MM.1S (cell line): Measurements from ENCODE around the gene LINGO1.

Experiments
- EZH2 ChIP-seq: fragments of 300-600 bp; sonication (generic); optimal IDR thresholded peaks from 2 replicates; pipeline ENCODE3; 2017; ENCODE audit warnings: low read depth, mild to moderate bottlenecking, antibody characterized with exemption, low read length, mixed read lengths
- EZH2phosphoT487 ChIP-seq: fragments of 300-600 bp; sonication (generic); IDR thresholded peaks from 2 replicates; pipeline ENCODE4 v1.6.1; 2018; ENCODE audit warnings: antibody characterized with exemption, low read length
- TF ChIP-seq, protein P1 (sequence below): fragments of 300-600 bp; sonication (generic); IDR thresholded peaks from 2 replicates; pipeline ENCODE4 v1.5.1; 2016; ENCODE audit warnings: antibody characterized with exemption, low read length, mixed read lengths

DNA sequence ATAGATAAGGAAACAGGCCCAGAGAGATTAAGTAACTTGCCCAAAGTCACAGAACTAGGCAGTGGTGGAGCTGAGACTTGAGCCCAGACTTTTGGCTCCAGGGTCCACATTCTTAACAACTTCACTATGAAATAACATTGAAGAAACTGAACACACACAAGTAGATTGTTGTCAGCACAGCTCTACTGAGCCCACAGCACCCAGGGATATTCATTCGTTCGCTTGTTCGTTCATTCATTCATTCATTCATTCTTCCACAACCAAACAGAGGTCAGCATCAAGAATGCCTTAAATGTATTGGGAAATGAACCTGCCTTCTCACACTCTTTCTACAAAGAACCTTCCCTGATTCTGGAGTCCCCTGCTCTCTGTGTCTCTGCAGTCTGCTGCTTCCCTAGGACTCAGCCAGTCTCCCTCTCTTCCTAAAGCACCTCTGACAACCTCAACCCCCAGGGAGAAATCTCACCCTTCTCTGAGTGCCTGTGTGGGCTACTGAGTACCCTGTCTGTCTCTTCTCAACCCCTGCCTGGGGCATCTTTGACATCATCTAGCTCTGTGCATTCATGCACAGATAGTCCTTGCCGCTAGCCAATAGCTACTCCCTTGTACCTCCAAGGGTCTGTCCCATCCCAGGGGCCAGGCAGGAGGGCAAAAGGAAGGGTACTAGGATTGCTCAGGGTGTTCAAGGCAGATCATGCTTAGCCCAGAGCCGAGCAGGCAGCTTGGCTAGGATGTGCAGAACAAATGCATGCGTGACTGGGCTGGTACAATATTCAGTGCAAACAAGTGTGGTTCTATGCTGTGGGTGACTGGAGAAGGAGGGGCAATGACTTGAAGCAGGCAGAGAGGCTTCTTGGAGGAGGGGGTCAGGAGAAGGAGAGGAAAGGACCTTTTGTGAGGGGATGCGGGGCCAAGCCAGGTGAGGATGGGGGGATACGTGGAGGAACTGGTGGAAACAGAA lies 3.4 kb downstream of the LINGO1 start:
- TF ChIP-seq, protein P1, sequence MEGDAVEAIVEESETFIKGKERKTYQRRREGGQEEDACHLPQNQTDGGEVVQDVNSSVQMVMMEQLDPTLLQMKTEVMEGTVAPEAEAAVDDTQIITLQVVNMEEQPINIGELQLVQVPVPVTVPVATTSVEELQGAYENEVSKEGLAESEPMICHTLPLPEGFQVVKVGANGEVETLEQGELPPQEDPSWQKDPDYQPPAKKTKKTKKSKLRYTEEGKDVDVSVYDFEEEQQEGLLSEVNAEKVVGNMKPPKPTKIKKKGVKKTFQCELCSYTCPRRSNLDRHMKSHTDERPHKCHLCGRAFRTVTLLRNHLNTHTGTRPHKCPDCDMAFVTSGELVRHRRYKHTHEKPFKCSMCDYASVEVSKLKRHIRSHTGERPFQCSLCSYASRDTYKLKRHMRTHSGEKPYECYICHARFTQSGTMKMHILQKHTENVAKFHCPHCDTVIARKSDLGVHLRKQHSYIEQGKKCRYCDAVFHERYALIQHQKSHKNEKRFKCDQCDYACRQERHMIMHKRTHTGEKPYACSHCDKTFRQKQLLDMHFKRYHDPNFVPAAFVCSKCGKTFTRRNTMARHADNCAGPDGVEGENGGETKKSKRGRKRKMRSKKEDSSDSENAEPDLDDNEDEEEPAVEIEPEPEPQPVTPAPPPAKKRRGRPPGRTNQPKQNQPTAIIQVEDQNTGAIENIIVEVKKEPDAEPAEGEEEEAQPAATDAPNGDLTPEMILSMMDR: no peak
- no peak for TF ChIP-seq EZH2
- no peak for TF ChIP-seq EZH2phosphoT487
